C4-2B (cell line): Measurements from ENCODE around the gene IL12RB2.

Experiments used
- ZFX ChIP-seq: fragments of 450-650 bp; IDR thresholded peaks from 2 replicates; pipeline ENCODE4 v1.6.1; 2017
- TF ChIP-seq, protein P1 (sequence below): fragments of 450-650 bp; conservative IDR thresholded peaks from 2 replicates; pipeline ENCODE4 v1.5.1; 2017; ENCODE audit warnings: mild to moderate bottlenecking

DNA sequence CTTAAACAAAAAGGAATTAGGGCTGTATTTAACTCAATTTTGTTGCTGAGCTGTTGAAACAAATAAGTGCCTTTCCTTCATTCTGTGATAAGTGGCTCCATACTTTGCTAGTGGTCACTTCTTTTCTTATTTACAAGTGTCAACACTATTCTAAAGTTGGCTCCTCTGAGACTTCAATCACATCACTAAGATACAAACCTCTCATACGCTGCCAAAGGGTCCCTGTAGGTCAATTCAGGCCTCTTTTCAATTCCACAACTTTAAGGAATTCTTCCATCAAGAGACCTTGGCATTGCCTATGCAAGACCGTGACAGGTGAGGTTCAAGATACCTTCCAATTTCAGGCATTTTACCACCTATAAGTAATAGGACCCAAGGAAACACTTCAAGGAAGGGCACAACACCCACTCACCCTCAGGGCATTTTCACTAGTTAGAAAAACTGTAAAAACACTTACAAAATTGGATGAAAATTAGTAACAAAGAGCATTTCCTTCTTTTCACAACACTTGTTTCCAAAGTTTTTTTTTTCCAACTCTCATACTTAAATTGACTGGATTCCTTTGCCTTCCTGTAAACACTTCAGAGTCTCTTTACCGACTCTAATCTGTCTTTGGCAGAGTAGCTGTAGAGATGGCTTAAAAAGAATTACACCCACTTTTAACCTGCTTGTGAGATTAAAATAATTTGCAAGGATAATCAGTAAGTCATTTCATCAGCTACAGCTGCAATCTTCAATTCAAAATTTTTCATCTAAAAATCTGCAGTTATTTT is 98.0 kb downstream of the IL12RB2 start:
- TF ChIP-seq, protein P1, sequence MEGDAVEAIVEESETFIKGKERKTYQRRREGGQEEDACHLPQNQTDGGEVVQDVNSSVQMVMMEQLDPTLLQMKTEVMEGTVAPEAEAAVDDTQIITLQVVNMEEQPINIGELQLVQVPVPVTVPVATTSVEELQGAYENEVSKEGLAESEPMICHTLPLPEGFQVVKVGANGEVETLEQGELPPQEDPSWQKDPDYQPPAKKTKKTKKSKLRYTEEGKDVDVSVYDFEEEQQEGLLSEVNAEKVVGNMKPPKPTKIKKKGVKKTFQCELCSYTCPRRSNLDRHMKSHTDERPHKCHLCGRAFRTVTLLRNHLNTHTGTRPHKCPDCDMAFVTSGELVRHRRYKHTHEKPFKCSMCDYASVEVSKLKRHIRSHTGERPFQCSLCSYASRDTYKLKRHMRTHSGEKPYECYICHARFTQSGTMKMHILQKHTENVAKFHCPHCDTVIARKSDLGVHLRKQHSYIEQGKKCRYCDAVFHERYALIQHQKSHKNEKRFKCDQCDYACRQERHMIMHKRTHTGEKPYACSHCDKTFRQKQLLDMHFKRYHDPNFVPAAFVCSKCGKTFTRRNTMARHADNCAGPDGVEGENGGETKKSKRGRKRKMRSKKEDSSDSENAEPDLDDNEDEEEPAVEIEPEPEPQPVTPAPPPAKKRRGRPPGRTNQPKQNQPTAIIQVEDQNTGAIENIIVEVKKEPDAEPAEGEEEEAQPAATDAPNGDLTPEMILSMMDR: no peak
- TF ChIP-seq ZFX: no peak
